Erythroblast (primary cell): ENCODE data around the gene RNF166.

Experiments used
- GATA1 ChIP-seq: IDR thresholded peaks from 2 replicates; pipeline ENCODE4 v1.6.1; 2011; ENCODE audit warnings: low read depth, mild to moderate bottlenecking, control low read depth, low read length, moderate library complexity
- POLR2A ChIP-seq: IDR thresholded peaks from 2 replicates; pipeline ENCODE4 v1.6.1; 2011; ENCODE audit warnings: mild to moderate bottlenecking, low read length

DNA sequence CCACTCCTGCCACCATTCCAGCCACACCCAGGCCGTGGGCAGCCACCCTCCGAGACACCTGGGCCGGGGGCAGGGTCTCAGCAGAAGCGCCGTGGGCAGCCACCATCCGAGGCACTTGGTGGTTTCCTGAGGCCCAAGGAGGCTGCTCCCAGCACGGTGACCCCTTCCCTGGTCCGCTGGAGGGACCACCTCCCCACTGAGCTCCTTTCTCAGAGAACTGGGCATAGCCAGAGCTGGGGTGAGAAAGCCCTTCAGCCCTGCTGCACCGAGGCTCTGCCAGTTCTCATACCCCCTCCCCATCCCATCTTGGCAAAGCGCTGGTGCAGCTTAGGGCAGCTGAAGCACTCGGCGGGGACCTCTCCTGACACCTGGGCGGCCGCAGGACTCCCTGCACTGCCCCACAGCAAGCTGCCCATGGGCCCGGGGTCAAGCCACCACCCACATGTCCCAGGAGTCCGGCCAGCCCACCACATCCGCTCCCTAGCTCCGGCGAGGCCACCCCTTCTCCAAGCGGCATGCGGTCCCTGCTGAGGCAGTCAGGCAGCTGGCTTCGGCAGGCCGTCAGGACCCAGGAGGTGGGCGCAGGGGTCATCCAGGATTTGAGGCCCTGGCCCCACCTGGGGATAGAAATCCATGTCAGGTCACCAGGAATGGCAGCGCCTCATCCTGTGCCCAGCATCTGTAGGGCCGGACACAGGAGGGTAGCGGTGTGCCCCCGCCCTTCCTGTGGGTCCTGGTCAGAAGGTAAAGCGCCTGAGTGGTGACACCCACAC lies 54.0 kb downstream of the RNF166 start:
- TF ChIP-seq POLR2A (no peak), GATA1 (no peak)
